ENCODE measurements around the gene SMIM43. TPM values are rescaled to one million over a fixed set of nuclear protein-coding genes. Genes with fewer than 3 reads are reported as not detected.

The SMIM43 gene
- total and polyA plus RNA-seq, 2 of the 8 experiments (the other 6 are each of a cell fraction or from before 2014, with no cell fraction given) = 0.50 to 0.94 TPM

GRCh38 chr4:121773883-121774282 lies 8.9 kb upstream of the SMIM43 start:
- Histone ChIP-seq H3K23ac (ENCODE audit: insufficient read length) (no peak overlapping the region), H3K4me3 (ENCODE audit: extremely low read depth in 1 of 4, insufficient read depth in 2 of 4, low read depth in 3 of 4, low read length in 4 of 4) (no peak overlapping the region), H4K5ac (ENCODE audit: insufficient read length, low read depth, low read length) (no peak overlapping the region), H2BK15ac (ENCODE audit: low read length) (no peak overlapping the region), H2AFZ (ENCODE audit: low read length) (no peak overlapping the region), H3K9me3 (ENCODE audit: insufficient read depth in 2 of 2, low read depth in 1 of 2, low read length in 1 of 2) (no peaks in the 10 kb centered on the region), H2AK5ac (ENCODE audit: low read depth, low read length) (no peak overlapping the region), H3K14ac (ENCODE audit: insufficient read length) (no peak overlapping the region), H2BK12ac (ENCODE audit: low read depth, low read length) (no peak overlapping the region), H2BK20ac (ENCODE audit: low read length) (no peak overlapping the region), H3K18ac (ENCODE audit: extremely low read depth, low read length) (no peak overlapping the region), H3K4me1 (replicated peaks in 1 of 4; ENCODE audit: control insufficient read depth in 3 of 4, insufficient read depth in 4 of 4, low read length in 3 of 4) (peaks cover 0 to 2% (median 0%) of the 10 kb centered on the region in 4 experiments; a peak in 1 of 7 replicates), H3K9ac (replicated peaks in 1 of 4; ENCODE audit: extremely low read depth in 1 of 4, low read depth in 3 of 4, low read length in 3 of 4) (no peak overlapping the region), H3K79me1 (ENCODE audit: low read depth, low read length) (no peaks in the 10 kb centered on the region), H3K79me2 (ENCODE audit: control insufficient read depth in 1 of 2, insufficient read depth in 2 of 2, low read length in 2 of 2) (no peaks in the 10 kb centered on the region), H3K36me3 (ENCODE audit: control insufficient read depth in 2 of 4, insufficient read depth in 4 of 4, low read length in 3 of 4) (no peaks in the 10 kb centered on the region), H3K23me2 (ENCODE audit: low read depth, low read length) (no peaks in the 10 kb centered on the region), H2BK5ac (ENCODE audit: low read depth, low read length) (no peak overlapping the region), H3K27me3 (replicated peaks in 1 of 4; ENCODE audit: control insufficient read depth in 3 of 4, extremely low read depth in 1 of 4, insufficient read depth in 3 of 4, low read length in 3 of 4) (0 out of 7 replicates have a peak, but pooled peaks cover 0 to 2% (median 0%) of the 10 kb centered on the region in 4 experiments), H4K91ac (replicated peaks; ENCODE audit: insufficient read length, low read length) (no peak overlapping the region), H4K20me1 (replicated peaks in 1 of 2; ENCODE audit: control insufficient read depth in 1 of 2, insufficient read depth in 2 of 2, low read length in 2 of 2) (no peaks in the 10 kb centered on the region), H3K4ac (replicated peaks; ENCODE audit: insufficient read length, low read depth, low read length) (no peak overlapping the region), H3K27ac (ENCODE audit: low read depth, low read length) (no peak overlapping the region), H2BK120ac (replicated peaks; ENCODE audit: low read depth, low read length) (no peak overlapping the region), H3K56ac (replicated peaks; ENCODE audit: insufficient read length, low read depth, low read length) (no peak overlapping the region), H3K4me2 (ENCODE audit: insufficient read depth in 1 of 2, low read depth in 2 of 2, low read length in 2 of 2) (no peak overlapping the region), H4K8ac (ENCODE audit: extremely low read depth, insufficient read depth, low read length) (no peak overlapping the region)
- WGBS, 2 experiments (ENCODE audit: extremely low coverage in 1 of 2, insufficient coverage in 1 of 2, insufficient read length in 1 of 2, insufficient replicate concordance in 2 of 2, low coverage in 1 of 2, low lambda C conversion rate in 2 of 2, missing lambda C conversion rate in 1 of 2) = 93% methylated on average over 1 of the region's 1 CpG; no CpG with 5 or more reads in 1 of the 2 experiments
- TF ChIP-seq KDM5A (IDR thresholded peaks at IDR 0.05; ENCODE audit: low read length) = no peak
- TF ChIP-seq YY1 (IDR thresholded peaks at IDR 0.05; ENCODE audit: low read depth, low read length) = no peak
- TF ChIP-seq TCF12 (IDR thresholded peaks at IDR 0.05; ENCODE audit: low read depth, low read length) = no peak
- no peak for TF ChIP-seq BRCA1 (IDR thresholded peaks at IDR 0.05; ENCODE audit: low read depth, low read length)
- TF ChIP-seq, protein P1, sequence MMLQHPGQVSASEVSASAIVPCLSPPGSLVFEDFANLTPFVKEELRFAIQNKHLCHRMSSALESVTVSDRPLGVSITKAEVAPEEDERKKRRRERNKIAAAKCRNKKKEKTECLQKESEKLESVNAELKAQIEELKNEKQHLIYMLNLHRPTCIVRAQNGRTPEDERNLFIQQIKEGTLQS (IDR thresholded peaks at IDR 0.05; ENCODE audit: insufficient read depth, low read depth, low read length) = no peak
- no peak for TF ChIP-seq NRF1 (IDR thresholded peaks at IDR 0.05; ENCODE audit: low read depth, low read length)
- TF ChIP-seq POLR2A (IDR thresholded peaks at IDR 0.05; ENCODE audit: control extremely low read depth in 1 of 2, low read depth in 2 of 2, low read length in 2 of 2) = no peak
- TF ChIP-seq JUND (IDR thresholded peaks at IDR 0.05; ENCODE audit: low read length) = no peak
- no peak for TF ChIP-seq CBX8 (IDR thresholded peaks at IDR 0.05; ENCODE audit: borderline replicate concordance, low read depth, low read length)
- no peak for TF ChIP-seq MAFK (IDR thresholded peaks at IDR 0.05; ENCODE audit: low read depth, low read length)
- no peak for TF ChIP-seq SIRT6 (IDR thresholded peaks at IDR 0.05; ENCODE audit: low read length)
- TF ChIP-seq ATF2 (IDR thresholded peaks at IDR 0.05; ENCODE audit: low read length) = no peak
- no peak for TF ChIP-seq POLR2AphosphoS5 (IDR thresholded peaks at IDR 0.05; ENCODE audit: low read depth, low read length)
- CTCF ChIA-PET (ENCODE audit: partially characterized antibody) = interaction anchor here (0.9 to 1.2 kb wide), 2 partner anchors 12 to 18 kb away, joined by 3 read pairs; no protein-coding TSS in a partner anchor
- no peak for DNase-seq (ENCODE audit: low read depth in 1 of 2, low spot score in 2 of 2)
- no peak for FAIRE-seq
- POLR2A ChIA-PET (ENCODE audit: partially characterized antibody) = interaction anchor here (1.9 kb wide), 1 partner anchor 27 kb away, joined by 4 read pairs; the partner anchor contains the start of gene EXOSC9

Measured in H1 (cell line).